ENCODE measurements around the gene CFAP70. TPM values are rescaled to one million over a fixed set of nuclear protein-coding genes. Genes with fewer than 3 reads are reported as not detected.

Gene CFAP70
- total RNA-seq, 4 donors from 2014 or later, result 2.6 to 12.9 (median 4.3) TPM

GRCh38 chr10:73206385-73206784 lies 152.3 kb downstream of the CFAP70 start:
- Histone ChIP-seq H3K4me3 (no peak overlapping the region), H3K36me3 (peaks cover 25% of the 10 kb centered on the region), H3K4me1 (no peaks in the 10 kb centered on the region), H3K9me3 (no peaks in the 10 kb centered on the region), H3K27ac (no peak overlapping the region), H3K27me3 (no peaks in the 10 kb centered on the region)
- WGBS, result 99% methylated on average over 5 of the region's 5 CpGs
- TF ChIP-seq POLR2A (IDR thresholded peaks at IDR 0.05) (no peak), EP300 (IDR thresholded peaks at IDR 0.05) (no peak), POLR2AphosphoS5 (IDR thresholded peaks at IDR 0.05) (no peak)
- TF ChIP-seq, protein P1, sequence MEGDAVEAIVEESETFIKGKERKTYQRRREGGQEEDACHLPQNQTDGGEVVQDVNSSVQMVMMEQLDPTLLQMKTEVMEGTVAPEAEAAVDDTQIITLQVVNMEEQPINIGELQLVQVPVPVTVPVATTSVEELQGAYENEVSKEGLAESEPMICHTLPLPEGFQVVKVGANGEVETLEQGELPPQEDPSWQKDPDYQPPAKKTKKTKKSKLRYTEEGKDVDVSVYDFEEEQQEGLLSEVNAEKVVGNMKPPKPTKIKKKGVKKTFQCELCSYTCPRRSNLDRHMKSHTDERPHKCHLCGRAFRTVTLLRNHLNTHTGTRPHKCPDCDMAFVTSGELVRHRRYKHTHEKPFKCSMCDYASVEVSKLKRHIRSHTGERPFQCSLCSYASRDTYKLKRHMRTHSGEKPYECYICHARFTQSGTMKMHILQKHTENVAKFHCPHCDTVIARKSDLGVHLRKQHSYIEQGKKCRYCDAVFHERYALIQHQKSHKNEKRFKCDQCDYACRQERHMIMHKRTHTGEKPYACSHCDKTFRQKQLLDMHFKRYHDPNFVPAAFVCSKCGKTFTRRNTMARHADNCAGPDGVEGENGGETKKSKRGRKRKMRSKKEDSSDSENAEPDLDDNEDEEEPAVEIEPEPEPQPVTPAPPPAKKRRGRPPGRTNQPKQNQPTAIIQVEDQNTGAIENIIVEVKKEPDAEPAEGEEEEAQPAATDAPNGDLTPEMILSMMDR (IDR thresholded peaks at IDR 0.05), result no peak
- no peak for DNase-seq (ENCODE audit: low spot score in 2 of 2)

DNA sequence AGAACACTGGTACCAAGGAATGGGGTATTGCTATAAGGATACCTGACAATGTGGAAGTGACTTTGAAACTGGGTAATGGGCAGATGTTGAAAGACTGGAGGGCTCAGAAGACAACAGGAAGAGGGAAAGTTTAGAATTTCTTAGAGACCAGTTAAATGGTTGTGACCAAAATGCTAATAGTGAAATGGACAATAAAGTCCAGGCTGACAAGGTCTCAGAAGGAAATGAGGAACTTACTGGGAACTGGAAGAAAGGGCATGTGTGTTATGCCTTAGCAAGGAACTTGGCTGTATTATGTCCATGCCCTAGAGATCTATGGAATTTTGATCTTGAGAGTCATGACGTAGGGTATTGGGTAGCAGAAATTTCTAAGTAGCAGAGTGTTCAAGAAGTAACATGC lies 152.8 kb downstream of the CFAP70 start:
- TF ChIP-seq POLR2AphosphoS5 (IDR thresholded peaks at IDR 0.05), result no peak
- TF ChIP-seq, protein P1 (IDR thresholded peaks at IDR 0.05), result no peak
- no peak for TF ChIP-seq EP300 (IDR thresholded peaks at IDR 0.05)
- TF ChIP-seq POLR2A (IDR thresholded peaks at IDR 0.05), result no peak
- H3K27me3 ChIP-seq, result no peaks in the 10 kb centered on the region
- H3K9me3 ChIP-seq, result no peaks in the 10 kb centered on the region
- no peak overlapping the region for H3K27ac ChIP-seq
- 93% methylated on average over 1 of the region's 1 CpG for WGBS
- H3K36me3 ChIP-seq, result peaks cover 22% of the 10 kb centered on the region
- DNase-seq (ENCODE audit: low spot score in 2 of 2), result no peak
- no peak overlapping the region for H3K4me3 ChIP-seq
- H3K4me1 ChIP-seq, result no peaks in the 10 kb centered on the region

DNA sequence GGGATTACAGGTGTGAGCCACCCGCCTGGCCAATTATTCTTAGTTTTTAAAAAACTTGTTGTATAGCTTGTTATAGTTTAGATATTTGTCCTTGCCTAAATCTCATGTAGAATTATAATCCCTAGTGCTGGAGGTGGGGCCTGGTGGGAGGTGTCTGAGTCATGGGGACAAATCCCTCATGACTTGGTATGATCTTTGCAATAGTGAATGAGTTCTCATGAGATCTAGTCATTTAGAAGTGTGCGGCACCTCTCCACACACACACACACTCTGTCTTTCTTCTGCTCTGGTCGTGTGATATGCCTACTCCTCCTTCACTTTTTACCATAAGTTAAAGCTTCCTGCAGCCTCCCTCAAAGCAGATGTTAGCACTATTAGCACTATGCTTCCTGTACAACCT lies 153.6 kb downstream of the CFAP70 start:
- H3K4me1 ChIP-seq, result no peaks in the 10 kb centered on the region
- no peaks in the 10 kb centered on the region for H3K9me3 ChIP-seq
- 92% methylated on average over 3 of the region's 3 CpGs for whole genome bisulfite sequencing
- peaks cover 17% of the 10 kb centered on the region for H3K36me3 ChIP-seq
- TF ChIP-seq POLR2A (IDR thresholded peaks at IDR 0.05) (no peak), EP300 (IDR thresholded peaks at IDR 0.05) (no peak), POLR2AphosphoS5 (IDR thresholded peaks at IDR 0.05) (no peak)
- TF ChIP-seq, protein P1 (IDR thresholded peaks at IDR 0.05), result no peak
- H3K27me3 ChIP-seq, result no peaks in the 10 kb centered on the region
- H3K4me3 ChIP-seq, result no peak overlapping the region
- no peak for DNase-seq (ENCODE audit: low spot score in 2 of 2)
- H3K27ac ChIP-seq, result no peak overlapping the region

Other genes with a start within 250 kb of the CFAP70 start
- gene NUDT13, start 248.4 kb downstream of the CFAP70 start, total RNA-seq, result 1 to 10 TPM in 3 of 4 donors, under 1 TPM in 1; 0.86 to 4.2 (median 1.5) TPM
- 10 to 100 TPM; 32.5 to 43.9 (median 35.1) TPM for gene ECD, start 190.9 kb downstream of the CFAP70 start, total RNA-seq
- gene FAM149B1, start 190.7 kb downstream of the CFAP70 start, total RNA-seq, result 10 to 100 TPM; 11.0 to 18.9 (median 15.8) TPM
- 10 to 100 TPM; 15.1 to 22.0 (median 19.6) TPM for gene DNAJC9, start 111.6 kb downstream of the CFAP70 start, total RNA-seq
- gene MRPS16, start 106.2 kb downstream of the CFAP70 start, total RNA-seq, result 10 to 100 TPM; 30.3 to 50.3 (median 43.8) TPM
- 100 to 1,000 TPM in 2 of 4 donors, 10 to 100 TPM in 2; 93.5 to 153 (median 100) TPM for gene ANXA7, start 55.2 kb upstream of the CFAP70 start, total RNA-seq
- gene MSS51, start 74.7 kb upstream of the CFAP70 start, total RNA-seq, result 1 to 10 TPM; 1.9 to 6.4 (median 2.1) TPM
- 10 to 100 TPM; 24.9 to 45.4 (median 30.5) TPM for gene PPP3CB, start 137.2 kb upstream of the CFAP70 start, total RNA-seq
- gene USP54, start 232.5 kb upstream of the CFAP70 start, total RNA-seq, result 100 to 1,000 TPM in 1 of 4 donors, 10 to 100 TPM in 3; 52.2 to 110 (median 79.5) TPM